Vagina (tissue), 2 donors: ENCODE data around the gene MTLN. TPM values are rescaled to one million over a fixed set of nuclear protein-coding genes. Genes with fewer than 3 reads are reported as not detected.

Source experiments
- DNase-seq, 2 donors: peaks; one replicate each; pipeline ENCODE4 v3.0.0-alpha.2; 2017; ENCODE audit errors: extremely low spot score in 2 of 2
- H3K27ac ChIP-seq: fragments of 200-600 bp; sonication (generic); one replicate; pipeline ENCODE4 v1.5.1; 2019
- H3K27me3 ChIP-seq: fragments of 200-600 bp; sonication (generic); one replicate; pipeline ENCODE4 v1.5.1; 2019
- H3K36me3 ChIP-seq, 2 donors: fragments of 200-600 bp; sonication (generic); one replicate each; pipeline ENCODE4 v1.5.1; 2017 to 2019
- H3K4me1 ChIP-seq: fragments of 200-600 bp; sonication (generic); one replicate; pipeline ENCODE4 v1.5.1; 2019
- H3K4me3 ChIP-seq, 2 donors: fragments of 200-600 bp; sonication (generic); 1 replicate in 1 of 2; 2 replicates in 1 of 2; pipeline ENCODE4 v1.5.1; 2016 to 2019
- H3K9me3 ChIP-seq: fragments of 200-600 bp; sonication (generic); one replicate; pipeline ENCODE4 v1.5.1; 2019
- POLR2A ChIP-seq, 2 donors: fragments of 450-650 bp; IDR thresholded peaks; one replicate each; pipeline ENCODE4 v1.6.1; 2017; ENCODE audit warnings: antibody characterized with exemption in 2 of 2, mild to moderate bottlenecking in 2 of 2, moderate library complexity in 2 of 2
- POLR2AphosphoS5 ChIP-seq, 2 donors: sonication (generic); formaldehyde crosslinking; IDR thresholded peaks; one replicate each; pipeline ENCODE4 v1.9.0; 2017; ENCODE audit warnings: antibody characterized with exemption in 2 of 2, mild to moderate bottlenecking in 2 of 2, low read depth in 1 of 2; ENCODE audit not compliant: insufficient read depth in 1 of 2
- intact Hi-C: fragments of 100-400 bp; cut with DNase I; formaldehyde crosslinking; loops from one replicate; pipeline ENCODE4 v1.15.1; 2023
- total RNA-seq: library from RNA; depleted of rRNA; stranded (reverse); fragments of >200 nt; gene quantifications from one replicate; pipeline ENCODE4 v1.2.3, GENCODE V29; 2016
- TF ChIP-seq, protein P1 (sequence below), 3 experiments: fragments of 450-650 bp in 2 of 3; fragments of 200-600 bp in 1 of 3; sonication (generic) in 1 of 3; IDR thresholded peaks; one replicate each; pipeline ENCODE4 v1.5.1; 2017 to 2019; ENCODE audit warnings: antibody characterized with exemption in 3 of 3, mild to moderate bottlenecking in 2 of 3, moderate library complexity in 2 of 3

Gene MTLN
- total RNA-seq, 1 donor from 2014 or later: 131 TPM

DNA sequence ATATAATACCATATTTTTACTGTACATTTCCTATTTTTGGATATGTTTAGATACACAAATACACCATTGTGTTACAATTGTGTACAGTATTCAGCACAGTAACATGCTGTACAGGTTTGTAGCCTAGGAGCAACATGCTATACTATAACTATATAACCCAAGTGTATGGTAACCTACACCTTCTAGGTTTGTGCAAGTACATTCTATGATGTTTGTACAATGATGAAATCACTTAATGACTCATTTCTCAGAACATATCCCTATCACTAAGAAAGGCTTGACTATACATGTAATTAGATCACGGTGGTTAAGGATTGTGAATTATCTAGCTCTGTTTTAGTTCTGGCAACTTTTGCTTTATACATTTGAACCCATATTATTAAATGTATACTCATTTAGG lies 38.8 kb downstream of the MTLN start:
- H3K4me1 ChIP-seq: no peaks in the 10 kb centered on the region
- no peak for DNase-seq
- H3K27ac ChIP-seq: no peak overlapping the region
- no peaks in the 10 kb centered on the region for H3K27me3 ChIP-seq
- no peak overlapping the region for H3K4me3 ChIP-seq
- no peaks in the 10 kb centered on the region for H3K9me3 ChIP-seq
- intact Hi-C loops: no loop called here
- H3K36me3 ChIP-seq: no peaks in the 10 kb centered on the region
- TF ChIP-seq, protein P1, sequence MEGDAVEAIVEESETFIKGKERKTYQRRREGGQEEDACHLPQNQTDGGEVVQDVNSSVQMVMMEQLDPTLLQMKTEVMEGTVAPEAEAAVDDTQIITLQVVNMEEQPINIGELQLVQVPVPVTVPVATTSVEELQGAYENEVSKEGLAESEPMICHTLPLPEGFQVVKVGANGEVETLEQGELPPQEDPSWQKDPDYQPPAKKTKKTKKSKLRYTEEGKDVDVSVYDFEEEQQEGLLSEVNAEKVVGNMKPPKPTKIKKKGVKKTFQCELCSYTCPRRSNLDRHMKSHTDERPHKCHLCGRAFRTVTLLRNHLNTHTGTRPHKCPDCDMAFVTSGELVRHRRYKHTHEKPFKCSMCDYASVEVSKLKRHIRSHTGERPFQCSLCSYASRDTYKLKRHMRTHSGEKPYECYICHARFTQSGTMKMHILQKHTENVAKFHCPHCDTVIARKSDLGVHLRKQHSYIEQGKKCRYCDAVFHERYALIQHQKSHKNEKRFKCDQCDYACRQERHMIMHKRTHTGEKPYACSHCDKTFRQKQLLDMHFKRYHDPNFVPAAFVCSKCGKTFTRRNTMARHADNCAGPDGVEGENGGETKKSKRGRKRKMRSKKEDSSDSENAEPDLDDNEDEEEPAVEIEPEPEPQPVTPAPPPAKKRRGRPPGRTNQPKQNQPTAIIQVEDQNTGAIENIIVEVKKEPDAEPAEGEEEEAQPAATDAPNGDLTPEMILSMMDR (IDR thresholded peaks at IDR 0.05): no peak
- TF ChIP-seq POLR2AphosphoS5 (IDR thresholded peaks at IDR 0.05; ENCODE audit: insufficient read depth in 1 of 2, low read depth in 1 of 2): peak in 1 of 2 donors; percentile 80

DNA sequence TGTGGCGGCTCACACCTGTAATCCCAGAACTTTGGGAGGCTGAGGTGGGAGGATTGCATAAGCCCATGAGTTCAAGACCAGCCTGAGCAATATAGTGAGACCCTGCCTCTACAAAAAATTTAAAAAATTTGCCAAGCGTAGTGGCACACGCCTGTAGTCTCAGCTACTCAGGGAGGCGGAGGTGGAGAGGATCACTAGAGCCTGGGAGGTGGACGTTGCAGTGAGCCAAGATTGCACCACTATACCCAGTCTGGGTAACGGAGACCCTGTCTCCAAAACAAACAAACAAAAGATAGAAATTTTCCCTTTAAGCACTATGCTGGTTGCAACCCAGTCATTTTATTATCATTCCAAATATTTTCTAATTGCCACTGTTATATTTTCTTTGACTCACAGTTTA lies 39.8 kb downstream of the MTLN start:
- TF ChIP-seq POLR2A (IDR thresholded peaks at IDR 0.05): no peak
- TF ChIP-seq, protein P1 (IDR thresholded peaks at IDR 0.05): no peak
- TF ChIP-seq POLR2AphosphoS5 (IDR thresholded peaks at IDR 0.05; ENCODE audit: insufficient read depth in 1 of 2, low read depth in 1 of 2): no peak
- intact Hi-C loops: no loop called here

DNA sequence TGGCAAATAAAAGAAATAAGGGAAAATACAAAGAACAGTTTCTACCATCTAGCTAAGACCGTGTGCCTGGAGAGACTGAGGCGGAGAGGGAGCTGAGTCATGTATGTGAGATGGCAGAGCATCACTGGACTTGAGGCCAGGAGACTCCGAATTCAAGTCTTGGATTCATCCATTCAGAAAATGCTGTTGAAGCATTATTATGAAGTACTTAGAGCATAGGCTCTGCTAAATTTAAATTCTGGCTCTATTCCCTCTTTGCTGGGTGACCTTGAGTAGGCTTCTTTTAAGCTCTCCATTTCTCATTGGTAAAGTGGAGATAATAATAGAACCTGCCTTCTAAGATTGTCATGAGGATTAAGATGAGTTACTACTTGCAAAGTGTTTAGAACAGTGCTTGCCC lies 42.2 kb downstream of the MTLN start:
- H3K4me3 ChIP-seq: no peak overlapping the region
- no peaks in the 10 kb centered on the region for H3K36me3 ChIP-seq
- no peaks in the 10 kb centered on the region for H3K9me3 ChIP-seq
- intact Hi-C loops: no loop called here
- no peak for TF ChIP-seq POLR2A (IDR thresholded peaks at IDR 0.05)
- TF ChIP-seq POLR2AphosphoS5 (IDR thresholded peaks at IDR 0.05; ENCODE audit: insufficient read depth in 1 of 2, low read depth in 1 of 2): no peak
- TF ChIP-seq, protein P1 (IDR thresholded peaks at IDR 0.05): no peak
- no peaks in the 10 kb centered on the region for H3K4me1 ChIP-seq
- no peak overlapping the region for H3K27ac ChIP-seq
- H3K27me3 ChIP-seq: no peaks in the 10 kb centered on the region
- DNase-seq: no peak

More for the DNA sequence above, 39.8 kb downstream of the MTLN start:
- H3K9me3 ChIP-seq: no peaks in the 10 kb centered on the region
- H3K4me3 ChIP-seq: no peak overlapping the region
- H3K27me3 ChIP-seq: no peaks in the 10 kb centered on the region
- no peak for DNase-seq
- H3K36me3 ChIP-seq: no peaks in the 10 kb centered on the region
- H3K4me1 ChIP-seq: no peaks in the 10 kb centered on the region
- no peak overlapping the region for H3K27ac ChIP-seq

DNA sequence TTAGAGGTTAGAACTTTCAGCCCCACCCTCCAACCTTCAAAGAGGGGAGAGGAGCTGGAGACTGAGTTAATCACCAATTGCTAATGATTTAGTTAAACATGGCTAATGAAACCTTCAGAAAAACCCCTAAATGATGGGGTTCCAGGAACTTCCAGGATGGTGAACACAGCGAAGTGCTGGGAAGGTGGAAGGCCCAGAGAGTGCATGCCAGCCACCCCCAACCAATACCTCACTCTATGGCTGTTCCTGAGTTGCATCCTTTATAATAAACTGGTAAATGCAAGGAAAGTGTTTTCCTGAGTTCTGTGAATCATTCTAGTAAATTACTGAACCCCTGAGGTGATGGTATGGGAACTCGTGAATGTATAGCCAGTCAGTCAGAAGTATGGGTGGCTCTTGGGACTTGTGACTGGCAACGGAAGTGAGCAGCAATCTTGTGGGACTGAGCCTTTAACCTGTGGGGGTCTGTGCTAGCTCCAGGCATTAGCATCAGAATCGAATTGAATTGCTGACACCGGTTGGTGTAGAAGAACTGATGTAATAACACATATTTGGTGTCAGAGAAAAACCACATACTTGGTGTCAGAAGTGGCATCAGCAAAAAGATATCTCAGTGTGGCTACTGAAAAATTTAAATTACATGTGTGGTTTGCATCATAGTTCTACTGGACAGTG lies 44.9 kb downstream of the MTLN start:
- Histone ChIP-seq H3K4me3 (no peak overlapping the region), H3K36me3 (no peaks in the 10 kb centered on the region), H3K9me3 (no peaks in the 10 kb centered on the region), H3K27ac (no peak overlapping the region), H3K4me1 (no peaks in the 10 kb centered on the region), H3K27me3 (no peaks in the 10 kb centered on the region)
- DNase-seq: no peak
- intact Hi-C loops: no loop called here
- no peak for TF ChIP-seq POLR2AphosphoS5 (IDR thresholded peaks at IDR 0.05; ENCODE audit: insufficient read depth in 1 of 2, low read depth in 1 of 2)

DNA sequence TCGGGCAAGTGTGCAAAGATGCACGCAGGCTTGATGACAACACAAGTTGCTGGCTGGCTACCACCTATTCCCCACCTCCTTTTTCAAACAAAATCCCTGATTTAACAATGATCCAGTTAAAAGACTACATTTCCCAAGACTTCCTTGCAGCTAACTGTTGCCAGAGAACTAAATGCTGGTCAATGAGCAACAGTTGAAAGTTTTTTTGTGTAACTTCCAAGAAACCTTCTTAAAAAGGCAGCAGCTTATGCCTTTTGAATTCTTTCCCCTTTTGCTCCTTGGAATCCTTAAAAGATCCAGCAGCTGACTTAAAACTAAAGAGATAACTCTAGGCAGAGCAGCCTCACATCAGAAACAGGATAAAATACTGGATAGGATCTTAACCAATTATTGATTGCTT lies 46.1 kb downstream of the MTLN start:
- H3K27ac ChIP-seq: no peak overlapping the region
- no peak for DNase-seq
- intact Hi-C loops: no loop called here
- H3K36me3 ChIP-seq: no peaks in the 10 kb centered on the region
- H3K4me3 ChIP-seq: no peak overlapping the region
- H3K27me3 ChIP-seq: no peaks in the 10 kb centered on the region
- no peak for TF ChIP-seq POLR2AphosphoS5 (IDR thresholded peaks at IDR 0.05; ENCODE audit: insufficient read depth in 1 of 2, low read depth in 1 of 2)
- TF ChIP-seq, protein P1 (IDR thresholded peaks at IDR 0.05): no peak
- TF ChIP-seq POLR2A (IDR thresholded peaks at IDR 0.05): no peak
- H3K9me3 ChIP-seq: no peaks in the 10 kb centered on the region
- H3K4me1 ChIP-seq: no peaks in the 10 kb centered on the region

Other genes with a start within 250 kb of the MTLN start
- 56.7 TPM for gene MALL, start 96.7 kb downstream of the MTLN start, total RNA-seq
- 4.9 TPM for gene NPHP1, start 7.5 kb downstream of the MTLN start, total RNA-seq